ENCODE results near the gene TMEM126B. TPM values are rescaled to one million over a fixed set of nuclear protein-coding genes. Genes with fewer than 3 reads are reported as not detected.

TMEM126B gene
- total and polyA plus RNA-seq, 10 of the 15 experiments (the other 5 are each of a cell fraction or from before 2014, with no cell fraction given) = 36.9 to 117 (median 70.3) TPM

DNA sequence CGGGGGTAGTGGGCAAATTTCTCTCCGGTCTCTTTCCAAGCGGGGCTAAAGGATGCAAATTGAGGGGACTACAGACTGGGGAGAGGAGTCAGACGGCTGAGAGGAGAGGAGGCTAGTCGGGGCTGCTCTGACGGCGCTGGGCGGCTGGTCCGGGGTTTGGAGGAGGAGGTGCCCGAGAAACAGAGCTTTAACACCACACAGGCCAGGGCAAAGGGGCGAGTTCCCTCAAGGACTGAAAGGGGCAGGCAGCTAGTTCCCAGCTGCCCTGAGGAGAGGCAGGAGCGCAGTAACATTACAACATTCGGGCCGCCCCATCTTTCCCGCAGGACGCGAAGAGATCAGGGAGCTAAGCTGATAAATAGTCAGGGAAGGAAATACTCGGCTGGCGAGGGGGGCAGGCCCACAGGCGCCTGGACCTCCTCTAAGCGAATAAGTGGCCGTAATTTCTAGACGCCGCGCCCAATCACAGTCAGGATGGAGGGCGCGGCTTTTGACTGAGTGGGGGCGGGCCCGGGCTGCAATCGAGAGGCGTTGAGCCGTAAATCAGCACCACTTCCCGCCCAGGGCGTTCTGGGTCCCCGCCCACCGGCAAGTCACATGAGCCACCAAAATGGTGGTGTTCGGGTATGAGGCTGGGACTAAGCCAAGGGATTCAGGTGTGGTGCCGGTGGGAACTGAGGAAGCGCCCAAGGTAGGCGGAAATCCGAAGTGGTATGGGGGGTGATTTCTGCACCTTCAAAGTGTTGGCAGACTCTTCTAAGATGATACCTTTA is at the start of gene TMEM126B (continued):
- TF ChIP-seq, protein P1, sequence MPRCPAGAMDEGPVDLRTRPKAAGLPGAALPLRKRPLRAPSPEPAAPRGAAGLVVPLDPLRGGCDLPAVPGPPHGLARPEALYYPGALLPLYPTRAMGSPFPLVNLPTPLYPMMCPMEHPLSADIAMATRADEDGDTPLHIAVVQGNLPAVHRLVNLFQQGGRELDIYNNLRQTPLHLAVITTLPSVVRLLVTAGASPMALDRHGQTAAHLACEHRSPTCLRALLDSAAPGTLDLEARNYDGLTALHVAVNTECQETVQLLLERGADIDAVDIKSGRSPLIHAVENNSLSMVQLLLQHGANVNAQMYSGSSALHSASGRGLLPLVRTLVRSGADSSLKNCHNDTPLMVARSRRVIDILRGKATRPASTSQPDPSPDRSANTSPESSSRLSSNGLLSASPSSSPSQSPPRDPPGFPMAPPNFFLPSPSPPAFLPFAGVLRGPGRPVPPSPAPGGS (IDR thresholded peaks at IDR 0.05; ENCODE audit: borderline replicate concordance, insufficient read depth, low read depth, low read length, poor library complexity, severe bottlenecking) = no peak
- TF ChIP-seq PAX8 (IDR thresholded peaks at IDR 0.05) (no peak), CBX5 (IDR thresholded peaks at IDR 0.05; ENCODE audit: low read depth) (no peak), ZNF384 (IDR thresholded peaks at IDR 0.05; ENCODE audit: borderline replicate concordance, low read depth, low read length) (no peak), GATAD2B (conservative IDR thresholded peaks at IDR 0.05; ENCODE audit: low read depth) (0 out of 2 replicates have a peak, but pooled peaks have one; percentile 23), NFYA (IDR thresholded peaks at IDR 0.05; ENCODE audit: borderline replicate concordance, low read depth, low read length) (no peak), POLR2A (IDR thresholded peaks at IDR 0.05; ENCODE audit: low read depth, low read length) (peak; percentile 92), BRCA1 (IDR thresholded peaks at IDR 0.05; ENCODE audit: low read depth, low read length) (no peak), RUNX3 (IDR thresholded peaks at IDR 0.05; ENCODE audit: low read length) (peak; percentile 70), POLR2AphosphoS5 (IDR thresholded peaks at IDR 0.05; ENCODE audit: low read length) (peak; percentile 92), ZBED1 (IDR thresholded peaks at IDR 0.05; ENCODE audit: borderline replicate concordance) (no peak), HDGF (IDR thresholded peaks at IDR 0.05) (no peak), RAD51 (IDR thresholded peaks at IDR 0.05) (peak; percentile 93), TCF12 (IDR thresholded peaks at IDR 0.05; ENCODE audit: low read depth, low read length) (no peak; the same call in 1 of the 2 replicates), EP300 (IDR thresholded peaks at IDR 0.05; ENCODE audit: borderline replicate concordance in 1 of 2, control insufficient read depth in 1 of 2, low read depth in 2 of 2, low read length in 2 of 2) (no peak), STAT3 (IDR thresholded peaks at IDR 0.05; ENCODE audit: low read depth, low read length) (no peak), SUZ12 (IDR thresholded peaks at IDR 0.05; ENCODE audit: unreplicated experiment) (no peak), ZNF274 (IDR thresholded peaks at IDR 0.05; ENCODE audit: insufficient read depth, insufficient read length) (no peak), SUPT20H (IDR thresholded peaks at IDR 0.05; ENCODE audit: borderline replicate concordance, control insufficient read depth, low read depth, low read length) (no peak)
- TF ChIP-seq, protein P2, sequence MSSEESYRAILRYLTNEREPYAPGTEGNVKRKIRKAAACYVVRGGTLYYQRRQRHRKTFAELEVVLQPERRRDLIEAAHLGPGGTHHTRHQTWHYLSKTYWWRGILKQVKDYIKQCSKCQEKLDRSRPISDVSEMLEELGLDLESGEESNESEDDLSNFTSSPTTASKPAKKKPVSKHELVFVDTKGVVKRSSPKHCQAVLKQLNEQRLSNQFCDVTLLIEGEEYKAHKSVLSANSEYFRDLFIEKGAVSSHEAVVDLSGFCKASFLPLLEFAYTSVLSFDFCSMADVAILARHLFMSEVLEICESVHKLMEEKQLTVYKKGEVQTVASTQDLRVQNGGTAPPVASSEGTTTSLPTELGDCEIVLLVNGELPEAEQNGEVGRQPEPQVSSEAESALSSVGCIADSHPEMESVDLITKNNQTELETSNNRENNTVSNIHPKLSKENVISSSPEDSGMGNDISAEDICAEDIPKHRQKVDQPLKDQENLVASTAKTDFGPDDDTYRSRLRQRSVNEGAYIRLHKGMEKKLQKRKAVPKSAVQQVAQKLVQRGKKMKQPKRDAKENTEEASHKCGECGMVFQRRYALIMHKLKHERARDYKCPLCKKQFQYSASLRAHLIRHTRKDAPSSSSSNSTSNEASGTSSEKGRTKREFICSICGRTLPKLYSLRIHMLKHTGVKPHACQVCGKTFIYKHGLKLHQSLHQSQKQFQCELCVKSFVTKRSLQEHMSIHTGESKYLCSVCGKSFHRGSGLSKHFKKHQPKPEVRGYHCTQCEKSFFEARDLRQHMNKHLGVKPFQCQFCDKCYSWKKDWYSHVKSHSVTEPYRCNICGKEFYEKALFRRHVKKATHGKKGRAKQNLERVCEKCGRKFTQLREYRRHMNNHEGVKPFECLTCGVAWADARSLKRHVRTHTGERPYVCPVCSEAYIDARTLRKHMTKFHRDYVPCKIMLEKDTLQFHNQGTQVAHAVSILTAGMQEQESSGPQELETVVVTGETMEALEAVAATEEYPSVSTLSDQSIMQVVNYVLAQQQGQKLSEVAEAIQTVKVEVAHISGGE (CRISPR knock-in tag; IDR thresholded peaks at IDR 0.05) = no peak
- TF ChIP-seq, protein P3, sequence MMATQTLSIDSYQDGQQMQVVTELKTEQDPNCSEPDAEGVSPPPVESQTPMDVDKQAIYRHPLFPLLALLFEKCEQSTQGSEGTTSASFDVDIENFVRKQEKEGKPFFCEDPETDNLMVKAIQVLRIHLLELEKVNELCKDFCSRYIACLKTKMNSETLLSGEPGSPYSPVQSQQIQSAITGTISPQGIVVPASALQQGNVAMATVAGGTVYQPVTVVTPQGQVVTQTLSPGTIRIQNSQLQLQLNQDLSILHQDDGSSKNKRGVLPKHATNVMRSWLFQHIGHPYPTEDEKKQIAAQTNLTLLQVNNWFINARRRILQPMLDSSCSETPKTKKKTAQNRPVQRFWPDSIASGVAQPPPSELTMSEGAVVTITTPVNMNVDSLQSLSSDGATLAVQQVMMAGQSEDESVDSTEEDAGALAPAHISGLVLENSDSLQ (IDR thresholded peaks at IDR 0.05) = peak; percentile 92
- TF ChIP-seq, protein P4, sequence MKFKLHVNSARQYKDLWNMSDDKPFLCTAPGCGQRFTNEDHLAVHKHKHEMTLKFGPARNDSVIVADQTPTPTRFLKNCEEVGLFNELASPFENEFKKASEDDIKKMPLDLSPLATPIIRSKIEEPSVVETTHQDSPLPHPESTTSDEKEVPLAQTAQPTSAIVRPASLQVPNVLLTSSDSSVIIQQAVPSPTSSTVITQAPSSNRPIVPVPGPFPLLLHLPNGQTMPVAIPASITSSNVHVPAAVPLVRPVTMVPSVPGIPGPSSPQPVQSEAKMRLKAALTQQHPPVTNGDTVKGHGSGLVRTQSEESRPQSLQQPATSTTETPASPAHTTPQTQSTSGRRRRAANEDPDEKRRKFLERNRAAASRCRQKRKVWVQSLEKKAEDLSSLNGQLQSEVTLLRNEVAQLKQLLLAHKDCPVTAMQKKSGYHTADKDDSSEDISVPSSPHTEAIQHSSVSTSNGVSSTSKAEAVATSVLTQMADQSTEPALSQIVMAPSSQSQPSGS (IDR thresholded peaks at IDR 0.05; ENCODE audit: low read length) = no peak
- TF ChIP-seq, protein P5, sequence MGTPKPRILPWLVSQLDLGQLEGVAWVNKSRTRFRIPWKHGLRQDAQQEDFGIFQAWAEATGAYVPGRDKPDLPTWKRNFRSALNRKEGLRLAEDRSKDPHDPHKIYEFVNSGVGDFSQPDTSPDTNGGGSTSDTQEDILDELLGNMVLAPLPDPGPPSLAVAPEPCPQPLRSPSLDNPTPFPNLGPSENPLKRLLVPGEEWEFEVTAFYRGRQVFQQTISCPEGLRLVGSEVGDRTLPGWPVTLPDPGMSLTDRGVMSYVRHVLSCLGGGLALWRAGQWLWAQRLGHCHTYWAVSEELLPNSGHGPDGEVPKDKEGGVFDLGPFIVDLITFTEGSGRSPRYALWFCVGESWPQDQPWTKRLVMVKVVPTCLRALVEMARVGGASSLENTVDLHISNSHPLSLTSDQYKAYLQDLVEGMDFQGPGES (IDR thresholded peaks at IDR 0.05) = no peak; the same call in 1 of the 2 replicates

Measured in GM12878 (cell line).